K562 (cell line): ENCODE measurements around the gene ZNF586. TPM values are rescaled to one million over a fixed set of nuclear protein-coding genes. Genes with fewer than 3 reads are reported as not detected.
"Not testable (repeated sequence)": the region's sequence is repeated elsewhere in the genome, so short reads cannot be mapped to it uniquely, and the experiment has no call there.

Source experiments
- ATAC-seq: fragments of 200-7000 bp; cut with Tn5 transposase; 3 replicates; pipeline ENCODE4 v1.9.1; 2020; ENCODE audit warnings: moderate library complexity
- BruUV-seq: library from RNA; stranded (reverse); fragments of 400-500 nt; replicated peaks from 2 replicates; lab custom pipeline; 2021; lab: Mats Ljungman, UMichigan
- CTCF ChIA-PET: fragments of 300-600 bp; formaldehyde crosslinking; extraction: SDS; loops from one replicate; lab custom pipeline; 2021; ENCODE audit warnings: low intra/inter-chr PET ratio; lab: Yijun Ruan, JAX
- POLR2A ChIA-PET: fragments of 300-600, 350-650 bp; sonication (Branson Sonifier 250); formaldehyde crosslinking; extraction: SDS; loops from one replicate; lab custom pipeline; 2021; ENCODE audit warnings: antibody characterized with exemption, inconsistent platforms; lab: Yijun Ruan, JAX
- DNase-seq, 4 experiments: peaks; one replicate each; pipeline versions ENCODE4 v3.0.0 to v3.0.0-alpha.2; 2011 to 2018; ENCODE audit warnings: low spot score in 3 of 4, mixed read lengths in 3 of 4; ENCODE audit errors: extremely low read depth in 1 of 4
- FAIRE-seq: peaks from 2 replicates; lab custom pipeline; 2011; peaks lifted over from hg19 to GRCh38; lab: Jason Lieb, UNC
- H2AFZ ChIP-seq: 2 replicates; pipeline ENCODE4 v1.6.0; 2011; ENCODE audit warnings: low read depth, low read length, control low read depth, inconsistent platforms
- H3K27ac ChIP-seq: fragments of 200-600 bp; 3 replicates; pipeline ENCODE4 v1.8.0; 2011; ENCODE audit warnings: low read depth, mild to moderate bottlenecking, control low read depth, inconsistent platforms, low read length, moderate library complexity, mixed read lengths; ENCODE audit errors: extremely low read depth
- H3K27me3 ChIP-seq, 2 experiments: fragments of 300-600 bp in 1 of 2; 2 replicates in 1 of 2; 3 replicates in 1 of 2; pipeline versions ENCODE4 v1.6.0 to v1.8.0; 2011; ENCODE audit warnings: inconsistent platforms in 2 of 2, low read length in 2 of 2, mild to moderate bottlenecking in 1 of 2, mixed read lengths in 1 of 2, moderate library complexity in 1 of 2; ENCODE audit not compliant: control insufficient read depth in 2 of 2, insufficient read depth in 2 of 2
- H3K36me3 ChIP-seq: fragments of 300-600 bp; 3 replicates; pipeline ENCODE4 v1.8.0; 2011; ENCODE audit warnings: mild to moderate bottlenecking, low read length, inconsistent platforms; ENCODE audit not compliant: control insufficient read depth, insufficient read depth
- H3K4me1 ChIP-seq, 2 experiments: fragments of 200-600 bp in 1 of 2; replicated peaks in 1 of 2; 2 replicates in 1 of 2; 3 replicates in 1 of 2; pipeline versions ENCODE4 v1.5.1 to v1.8.0; 2011; ENCODE audit warnings: inconsistent platforms in 2 of 2, low read length in 2 of 2, mild to moderate bottlenecking in 1 of 2, mixed read lengths in 1 of 2, moderate library complexity in 1 of 2; ENCODE audit not compliant: control insufficient read depth in 2 of 2, insufficient read depth in 2 of 2
- H3K4me2 ChIP-seq: 2 replicates; pipeline ENCODE4 v1.6.1; 2011; ENCODE audit warnings: low read length, control low read depth, inconsistent platforms, mixed read lengths; ENCODE audit not compliant: insufficient read depth
- H3K4me3 ChIP-seq: fragments of 200-600 bp; sonication (generic), shearing (Covaris generic); 2 replicates; pipeline ENCODE4 v1.5.1; 2016; ENCODE audit warnings: control low read depth, inconsistent platforms
- H3K79me2 ChIP-seq: fragments of 200-600 bp; 3 replicates; pipeline ENCODE4 v1.8.0; 2011; ENCODE audit warnings: low read length, inconsistent platforms; ENCODE audit not compliant: control insufficient read depth, insufficient read depth
- H3K9ac ChIP-seq, 2 experiments: 2 replicates each; pipeline versions ENCODE4 v1.6.0 to v1.6.1; 2011; ENCODE audit warnings: low read depth in 2 of 2, low read length in 2 of 2, control low read depth in 1 of 2, inconsistent platforms in 1 of 2, mild to moderate bottlenecking in 1 of 2, mixed read lengths in 1 of 2; ENCODE audit not compliant: insufficient read depth in 1 of 2
- H3K9me1 ChIP-seq: one replicate; pipeline ENCODE4 v1.6.0; 2011; ENCODE audit warnings: inconsistent platforms, mild to moderate bottlenecking, low read length, moderate library complexity; ENCODE audit not compliant: control insufficient read depth, insufficient read depth
- H3K9me3 ChIP-seq: replicated peaks from 2 replicates; pipeline ENCODE4 v1.5.1; 2011; ENCODE audit warnings: low read depth, low read length, inconsistent platforms; ENCODE audit not compliant: control insufficient read depth, insufficient read depth
- H4K20me1 ChIP-seq: replicated peaks from 2 replicates; pipeline ENCODE4 v1.6.1; 2011; ENCODE audit warnings: low read length, inconsistent platforms, mixed read lengths; ENCODE audit not compliant: control insufficient read depth, insufficient read depth
- ZKSCAN1 ChIP-seq: fragments of 150-350 bp; IDR thresholded peaks from 2 replicates; pipeline ENCODE4 v1.6.1; 2016; ENCODE audit warnings: low read depth, low read length
- WGBS: fragments of 100-300 bp; shearing (Covaris generic); methylation state at CpG from one replicate; pipeline ENCODE4 v1.1.6; 2016; ENCODE audit warnings: low coverage, mixed read lengths; ENCODE audit not compliant: insufficient coverage; ENCODE audit errors: missing lambda C conversion rate; 5-methylcytosine and 5-hydroxymethylcytosine counted together
- in situ Hi-C: fragments of 300-500 bp; cut with MboI; formaldehyde crosslinking; loops from 4 replicates; pipeline ENCODE4 v1.15.0; 2018; ENCODE audit warnings: inconsistent platforms, mixed read lengths
- intact Hi-C: fragments of 100-400 bp; cut with micrococcal nuclease; formaldehyde crosslinking; loops from 2 replicates; pipeline ENCODE4 v1.14.2; 2022
- polyA plus RNA-seq, 8 experiments: library from polyadenylated mRNA; depleted of rRNA in 4 of 8; stranded (reverse) in 5 of 8; unstranded in 3 of 8; fragments of >200 nt; fragmentation: Nextera tagmentation in 2 of 8; fragmentation: Illumina TruSeq in 1 of 8; extraction: Ambion mirVana in 2 of 8; extraction: Trizol in 1 of 8; gene quantifications; 2 replicates each; pipeline versions ENCODE4 v1.2.1 to v1.2.3, GENCODE V29; 2011 to 2014; ENCODE audit warnings: inconsistent platforms in 1 of 8, missing spikeins in 1 of 8
- total RNA-seq, 7 experiments: library from RNA; depleted of rRNA in 6 of 7; stranded (reverse); fragments of >200 nt in 6 of 7; fragmentation: Illumina TruSeq in 2 of 7; extraction: Trizol in 2 of 7; gene quantifications; 2 replicates each; pipeline versions ENCODE4 v1.2.1 to v1.2.3, GENCODE V29; 2011 to 2021; ENCODE audit warnings: low replicate concordance in 1 of 7
- TF ChIP-seq, protein P1 (sequence below): fragments of 450-650 bp; IDR thresholded peaks from 2 replicates; pipeline ENCODE4 v1.6.1; 2016; ENCODE audit warnings: antibody characterized with exemption

ZNF586 gene
- total and polyA plus RNA-seq, 9 of the 15 experiments (the other 6 are each of a cell fraction or from before 2014, with no cell fraction given): 2.5 to 12.6 (median 8.4) TPM

DNA sequence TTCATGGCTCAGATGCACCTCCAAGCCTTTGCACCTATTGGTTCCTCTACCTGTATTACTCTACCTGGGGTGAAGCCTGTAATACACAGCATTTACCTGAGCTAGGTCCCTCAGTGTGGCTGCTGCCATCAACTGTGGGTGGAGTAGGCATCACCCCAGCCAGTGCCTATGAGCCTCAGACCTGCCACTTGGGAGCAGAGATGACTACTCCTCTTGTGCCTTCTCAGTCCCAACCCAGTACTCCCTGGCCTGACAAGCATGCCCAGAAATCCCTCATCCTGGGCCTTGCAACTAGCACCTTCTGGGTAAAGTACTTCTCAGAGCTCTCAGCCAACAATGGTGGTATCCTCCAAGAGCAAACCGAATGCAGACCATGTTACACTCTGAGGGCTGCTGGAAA is 27.1 kb downstream of the ZNF586 start:
- H3K9me3 ChIP-seq, DNase-seq, FAIRE-seq, H4K20me1 ChIP-seq, CTCF ChIA-PET, intact Hi-C loops, H3K27ac ChIP-seq, H3K4me1 ChIP-seq, BruUV-seq, ATAC-seq, H3K27me3 ChIP-seq, H3K9ac ChIP-seq, H3K4me2 ChIP-seq, H3K79me2 ChIP-seq, H3K9me1 ChIP-seq, in situ Hi-C loops, H2AFZ ChIP-seq, POLR2A ChIA-PET, H3K4me3 ChIP-seq: not testable (repeated sequence)
- 88% methylated on average over 1 of the region's 1 CpG for WGBS
- H3K36me3 ChIP-seq: peaks cover 21% of the 10 kb centered on the region; the same call in 2 of the 3 replicates

DNA sequence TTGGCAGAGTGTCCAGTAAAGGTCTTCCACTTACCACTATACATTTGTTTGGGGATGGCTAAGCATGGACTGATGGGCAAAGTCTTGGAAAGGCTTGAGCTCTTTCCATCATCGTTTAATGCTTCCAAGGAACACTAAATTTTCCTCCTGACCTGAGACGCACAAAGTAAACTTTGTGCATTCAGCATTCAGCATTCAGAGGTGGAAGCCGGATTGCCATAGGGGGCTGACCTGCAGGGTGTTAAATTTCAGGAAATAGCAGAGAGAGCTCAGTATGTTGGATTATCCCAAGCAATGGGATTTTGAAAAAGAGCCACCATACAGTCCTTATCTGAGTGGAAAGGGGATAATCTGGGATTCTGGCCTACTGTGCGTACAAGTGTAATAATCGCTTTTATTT is 31.2 kb downstream of the ZNF586 start:
- CTCF ChIA-PET: no interaction called here
- Histone ChIP-seq H3K27me3 (no peaks in the 10 kb centered on the region), H3K4me3 (no peak overlapping the region), H3K4me1 (peaks cover 2 to 5% of the 10 kb centered on the region in 2 experiments; a peak in 4 of 5 replicates), H3K36me3 (peaks cover 16% of the 10 kb centered on the region; the same call in 2 of the 3 replicates), H2AFZ (no peak overlapping the region), H4K20me1 (no peaks in the 10 kb centered on the region), H3K9me1 (no peaks in the 10 kb centered on the region), H3K9ac (no peak overlapping the region), H3K27ac (no peak overlapping the region), H3K79me2 (no peaks in the 10 kb centered on the region), H3K4me2 (no peak overlapping the region)
- intact Hi-C loops (no loop called here), in situ Hi-C loops (no loop called here)
- no peak for FAIRE-seq
- WGBS: 87% methylated on average over 5 of the region's 5 CpGs
- no TSS peak for BruUV-seq
- DNase-seq: no peak
- peak; percentile 51; the same call in 1 of the 2 replicates for TF ChIP-seq ZKSCAN1
- TF ChIP-seq, protein P1, sequence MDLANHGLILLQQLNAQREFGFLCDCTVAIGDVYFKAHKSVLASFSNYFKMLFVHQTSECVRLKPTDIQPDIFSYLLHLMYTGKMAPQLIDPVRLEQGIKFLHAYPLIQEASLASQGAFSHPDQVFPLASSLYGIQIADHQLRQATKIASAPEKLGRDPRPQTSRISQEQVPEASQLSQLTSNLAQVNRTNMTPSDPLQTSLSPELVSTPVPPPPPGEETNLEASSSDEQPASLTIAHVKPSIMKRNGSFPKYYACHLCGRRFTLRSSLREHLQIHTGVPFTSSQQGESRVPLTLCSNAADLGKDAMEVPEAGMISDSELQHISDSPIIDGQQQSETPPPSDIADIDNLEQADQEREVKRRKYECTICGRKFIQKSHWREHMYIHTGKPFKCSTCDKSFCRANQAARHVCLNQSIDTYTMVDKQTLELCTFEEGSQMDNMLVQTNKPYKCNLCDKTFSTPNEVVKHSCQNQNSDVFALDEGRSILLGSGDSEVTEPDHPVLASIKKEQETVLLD: no peak
- TF ChIP-seq, all 486 proteins: peak for 1
- POLR2A ChIA-PET: interaction anchor here (0.9 to 1.0 kb wide), 2 partner anchors 15 to 20 kb away, joined by 3 read pairs; no protein-coding TSS in a partner anchor
- ATAC-seq: no peak
- H3K9me3 ChIP-seq: no peaks in the 10 kb centered on the region
